Right lobe of liver (tissue), 6 donors: Measurements from ENCODE around the gene TNFSF13. TPM values are rescaled to one million over a fixed set of nuclear protein-coding genes. Genes with fewer than 3 reads are reported as not detected.

Experiments
- ATAC-seq, 4 donors: fragments of 200-7000 bp; cut with Tn5 transposase; one replicate each; pipeline ENCODE4 v1.9.1; 2020; ENCODE audit warnings: mild to moderate bottlenecking in 4 of 4, moderate library complexity in 4 of 4
- DNase-seq, 3 donors: peaks; one replicate each; pipeline ENCODE4 v3.0.0-alpha.2; 2020
- H3K27ac ChIP-seq, 3 donors: fragments of 200-600 bp; one replicate each; pipeline ENCODE4 v1.8.0; 2022
- H3K27me3 ChIP-seq, 2 donors: fragments of 200-600 bp; one replicate each; pipeline ENCODE4 v1.8.0; 2022
- H3K36me3 ChIP-seq, 4 donors: fragments of 200-600 bp; sonication (generic) in 1 of 4; one replicate each; pipeline versions ENCODE4 v1.5.1 to v1.8.0; 2017 to 2022; ENCODE audit warnings: control low read depth in 1 of 4
- H3K4me1 ChIP-seq, 4 donors: fragments of 200-600 bp; sonication (generic) in 1 of 4; one replicate each; pipeline versions ENCODE4 v1.5.1 to v1.8.0; 2017 to 2022; ENCODE audit warnings: control low read depth in 1 of 4
- H3K4me3 ChIP-seq, 3 donors: fragments of 200-600 bp; one replicate each; pipeline ENCODE4 v1.8.0; 2022
- H3K9me3 ChIP-seq, 4 donors: fragments of 200-600 bp; sonication (generic) in 1 of 4; one replicate each; pipeline versions ENCODE4 v1.5.1 to v1.8.0; 2017 to 2022; ENCODE audit warnings: control low read depth in 1 of 4
- CTCF ChIP-seq, 4 donors: fragments of 200-600 bp in 3 of 4; fragments of 450-650 bp in 1 of 4; IDR thresholded peaks; one replicate each; pipeline versions ENCODE4 v1.5.1 to v1.8.0; 2016 to 2022; ENCODE audit warnings: antibody characterized with exemption in 4 of 4, mild to moderate bottlenecking in 2 of 4
- POLR2A ChIP-seq: fragments of 450-650 bp; IDR thresholded peaks from one replicate; pipeline ENCODE4 v1.6.1; 2017; ENCODE audit warnings: antibody characterized with exemption, mild to moderate bottlenecking
- WGBS: methylation state at CpG from one replicate; pipeline ENCODE4 v1.1.6; 2018; ENCODE audit warnings: low coverage, low lambda C conversion rate; ENCODE audit not compliant: insufficient coverage; ENCODE audit errors: missing lambda C conversion rate; 5-methylcytosine and 5-hydroxymethylcytosine counted together
- intact Hi-C, 2 donors: fragments of 100-400 bp; cut with DNase I; formaldehyde crosslinking; loops; one replicate each; pipeline versions ENCODE4 v1.11.2 to v1.14.1; 2022
- total RNA-seq, 6 experiments: library from RNA; depleted of rRNA in 2 of 6; stranded (reverse); fragments of >200 nt in 2 of 6; fragmentation: NEBNext Ultra II Directional in 3 of 6; extraction: Animal tissue kit (Norgen Biotek cat#: 25700) in 3 of 6; gene quantifications; one replicate each; pipeline versions ENCODE4 v1.1.0 to v1.2.4, GENCODE V29; 2016 to 2023
- donor health status: DM: no; HTN: yes; CAD: no.
- donor health status: DM: no; HTN: no; CAD: no.
- donor health status: DM: no; HTN: no; CAD: no.
- donor health status: DM: no; HTN: yes; CAD: no.
- donor health status: DM: no; HTN: yes; CAD: no.

TNFSF13 gene
- total RNA-seq, 6 experiments from 2014 or later = 4.3 to 13.0 (median 6.2) TPM

- TF ChIP-seq CTCF (IDR thresholded peaks at IDR 0.05) (no peak), POLR2A (no peak)
- H3K4me1 ChIP-seq = peaks cover 0 to 58% (median 23%) of the 10 kb centered on the region in 4 donors
- DNase-seq (peak in 1 of 3 donors; percentile 22), ATAC-seq (no peak)
- peak overlapping the region in 1 of 3 donors; percentile 6 for H3K27ac ChIP-seq
- H3K4me3 ChIP-seq = no peak overlapping the region
- no peaks in the 10 kb centered on the region for H3K9me3 ChIP-seq
- 87% methylated on average over 12 of the region's 17 CpGs for WGBS
- H3K27me3 ChIP-seq = no peaks in the 10 kb centered on the region
- H3K36me3 ChIP-seq = peaks cover 28 to 52% (median 39%) of the 10 kb centered on the region in 4 donors
- intact Hi-C loops = no loop called here
Measured at GRCh38 chr17:7577327-7578199, 19.0 kb downstream of the TNFSF13 start.

- DNase-seq = peak; percentile 77 to 83 (median 78)
- Histone ChIP-seq H3K9me3 (no peaks in the 10 kb centered on the region), H3K27me3 (no peaks in the 10 kb centered on the region), H3K36me3 (peaks cover 28 to 48% (median 37%) of the 10 kb centered on the region in 4 donors), H3K27ac (peak within 1 kb of the TSS; percentile 72 to 94 (median 74)), H3K4me1 (peaks cover 0 to 62% (median 26%) of the 10 kb centered on the region in 4 donors), H3K4me3 (peak within 1 kb of the TSS; percentile 19 to 45 (median 37))
- ATAC-seq = peak; percentile 51 to 65 (median 60)
- TF ChIP-seq POLR2A = peak; percentile 83
- TF ChIP-seq CTCF (IDR thresholded peaks at IDR 0.05) = no peak
- intact Hi-C loops = no loop called here
- 18% methylated on average over 4 of the region's 7 CpGs for WGBS
Measured at GRCh38 chr17:7579001-7579833, 20.7 kb downstream of the TNFSF13 start, which contains the start of gene CD68. TSS of gene CD68 (plus strand) at chr17:7579638. CDS start at chr17:7579678, 40 bp downstream.

GRCh38 chr17:7579834-7580603 lies 21.5 kb downstream of the TNFSF13 start:
- H3K36me3 ChIP-seq = peaks cover 21 to 40% (median 33%) of the 10 kb centered on the region in 4 donors
- no peaks in the 10 kb centered on the region for H3K27me3 ChIP-seq
- 72% methylated on average over 5 of the region's 12 CpGs for WGBS
- ATAC-seq (no peak), DNase-seq (no peak)
- H3K27ac ChIP-seq = peak overlapping the region; percentile 72 to 94 (median 74)
- peak overlapping the region; percentile 19 to 45 (median 37) for H3K4me3 ChIP-seq
- TF ChIP-seq CTCF (IDR thresholded peaks at IDR 0.05) (no peak), POLR2A (no peak)
- H3K9me3 ChIP-seq = no peaks in the 10 kb centered on the region
- peaks cover 0 to 61% (median 24%) of the 10 kb centered on the region in 4 donors for H3K4me1 ChIP-seq
- intact Hi-C loops = no loop called here
